Parathyroid adenoma (tissue), 2 donors: Measurements from ENCODE around the gene DAD1.
"Not testable (repeated sequence)": the region's sequence is repeated elsewhere in the genome, so short reads cannot be mapped to it uniquely, and the experiment has no call there.

Experiments used
- H2AFZ ChIP-seq: fragments of 300-600 bp; sonication (generic); one replicate; pipeline ENCODE4 v1.7.0; 2017; ENCODE audit warnings: antibody characterized with exemption, mild to moderate bottlenecking
- H3K27ac ChIP-seq: fragments of 300-600 bp; sonication (generic); one replicate; pipeline ENCODE4 v1.7.0; 2017
- H3K27me3 ChIP-seq: fragments of 300-600 bp; sonication (generic); one replicate; pipeline ENCODE4 v1.7.0; 2017; ENCODE audit warnings: low read length; ENCODE audit not compliant: control insufficient read depth, insufficient read depth
- H3K36me3 ChIP-seq: fragments of 300-600 bp; sonication (generic); one replicate; pipeline ENCODE4 v1.7.0; 2017; ENCODE audit warnings: low read length; ENCODE audit not compliant: control insufficient read depth, insufficient read depth
- H3K4me1 ChIP-seq: fragments of 300-600 bp; sonication (generic); one replicate; pipeline ENCODE4 v1.7.0; 2017; ENCODE audit warnings: control low read depth
- H3K4me2 ChIP-seq: fragments of 300-600 bp; sonication (generic); one replicate; pipeline ENCODE4 v1.7.0; 2017; ENCODE audit warnings: low read length
- H3K4me3 ChIP-seq: fragments of 300-600 bp; sonication (generic); one replicate; pipeline ENCODE4 v1.7.0; 2017; ENCODE audit warnings: low read depth, low read length
- H3K79me2 ChIP-seq: fragments of 300-600 bp; sonication (generic); one replicate; pipeline ENCODE4 v1.7.0; 2017; ENCODE audit warnings: control low read depth
- H3K9ac ChIP-seq: fragments of 300-600 bp; sonication (generic); one replicate; pipeline ENCODE4 v1.7.0; 2017; ENCODE audit warnings: mild to moderate bottlenecking
- H3K9me3 ChIP-seq: fragments of 300-600 bp; sonication (generic); one replicate; pipeline ENCODE4 v1.7.0; 2017; ENCODE audit warnings: low read length; ENCODE audit not compliant: control insufficient read depth
- CTCF ChIP-seq: fragments of 300-600 bp; sonication (generic); IDR thresholded peaks from one replicate; pipeline ENCODE4 v1.7.0; 2017; ENCODE audit warnings: antibody characterized with exemption, mild to moderate bottlenecking
- donor health status: primary hyperparathyroidism.

DAD1 gene

GRCh38 chr14:22629361-22629760, 40.3 kb upstream of the DAD1 start:
- no peaks in the 10 kb centered on the region for H3K36me3 ChIP-seq
- no peak overlapping the region for H3K4me3 ChIP-seq
- no peaks in the 10 kb centered on the region for H3K79me2 ChIP-seq
- H3K4me1 ChIP-seq = no peaks in the 10 kb centered on the region
- H3K9me3 ChIP-seq = no peaks in the 10 kb centered on the region
- no peak overlapping the region for H3K4me2 ChIP-seq
- H3K27ac ChIP-seq = no peak overlapping the region
- no peaks in the 10 kb centered on the region for H3K27me3 ChIP-seq
- no peak for TF ChIP-seq CTCF
- H3K9ac ChIP-seq = no peak overlapping the region
- no peak overlapping the region for H2AFZ ChIP-seq

GRCh38 chr14:22627506-22628263, 38.7 kb upstream of the DAD1 start:
- H3K36me3 ChIP-seq = no peaks in the 10 kb centered on the region

GRCh38 chr14:22626590-22626989, 37.6 kb upstream of the DAD1 start:
- H3K4me1 ChIP-seq = peaks cover 8% of the 10 kb centered on the region
- no peak overlapping the region for H3K27ac ChIP-seq
- H3K9ac ChIP-seq = no peak overlapping the region
- H3K4me3 ChIP-seq = no peak overlapping the region
- no peaks in the 10 kb centered on the region for H3K79me2 ChIP-seq
- no peaks in the 10 kb centered on the region for H3K9me3 ChIP-seq
- no peaks in the 10 kb centered on the region for H3K36me3 ChIP-seq
- H2AFZ ChIP-seq = no peak overlapping the region
- H3K4me2 ChIP-seq = no peak overlapping the region
- TF ChIP-seq CTCF = no peak
- no peaks in the 10 kb centered on the region for H3K27me3 ChIP-seq

More at GRCh38 chr14:22627506-22628263, 38.7 kb upstream of the DAD1 start:
- H3K9ac ChIP-seq = no peak overlapping the region
- H3K27ac ChIP-seq = no peak overlapping the region
- no peaks in the 10 kb centered on the region for H3K79me2 ChIP-seq
- no peak for TF ChIP-seq CTCF
- no peaks in the 10 kb centered on the region for H3K9me3 ChIP-seq
- peaks cover 5% of the 10 kb centered on the region for H3K4me1 ChIP-seq
- H3K4me2 ChIP-seq = no peak overlapping the region
- no peak overlapping the region for H2AFZ ChIP-seq
- no peak overlapping the region for H3K4me3 ChIP-seq
- H3K27me3 ChIP-seq = no peaks in the 10 kb centered on the region

GRCh38 chr14:22623047-22623446, 34.0 kb upstream of the DAD1 start:
- TF ChIP-seq CTCF = no peak
- no peaks in the 10 kb centered on the region for H3K79me2 ChIP-seq
- peaks cover 8% of the 10 kb centered on the region for H3K4me1 ChIP-seq
- H3K4me3 ChIP-seq = no peak overlapping the region
- peak overlapping the region; percentile 18 for H2AFZ ChIP-seq
- H3K27me3 ChIP-seq = no peaks in the 10 kb centered on the region
- H3K4me2 ChIP-seq = no peak overlapping the region
- H3K27ac ChIP-seq = no peak overlapping the region
- H3K36me3 ChIP-seq = no peaks in the 10 kb centered on the region
- H3K9me3 ChIP-seq = no peaks in the 10 kb centered on the region
- no peak overlapping the region for H3K9ac ChIP-seq

- H3K79me2 ChIP-seq = no peaks in the 10 kb centered on the region
- H3K4me3 ChIP-seq = no peak overlapping the region
- H3K9ac ChIP-seq = no peak overlapping the region
- H3K4me1 ChIP-seq = peaks cover 8% of the 10 kb centered on the region
- H3K36me3 ChIP-seq = no peaks in the 10 kb centered on the region
- H3K9me3 ChIP-seq = no peaks in the 10 kb centered on the region
- H3K27ac ChIP-seq = peak overlapping the region; percentile 8
- TF ChIP-seq CTCF = no peak
- H2AFZ ChIP-seq = peak overlapping the region; percentile 26
- no peak overlapping the region for H3K4me2 ChIP-seq
- no peaks in the 10 kb centered on the region for H3K27me3 ChIP-seq
These were observed 33.2 kb upstream of the DAD1 start for GRCh38 chr14:22622255-22622654.

GRCh38 chr14:22615765-22616164, 26.7 kb upstream of the DAD1 start:
- not testable (repeated sequence) for H3K9me3 ChIP-seq, H3K4me3 ChIP-seq

More at GRCh38 chr14:22615765-22616164, 26.7 kb upstream of the DAD1 start:
- H3K4me2 ChIP-seq, H3K4me1 ChIP-seq, H3K36me3 ChIP-seq, H3K27ac ChIP-seq, H3K79me2 ChIP-seq, H2AFZ ChIP-seq, H3K27me3 ChIP-seq, H3K9ac ChIP-seq: not testable (repeated sequence)
